Activated CD4-positive, alpha-beta memory T cell treated with anti-CD3 and anti-CD28 coated beads for 36 hours (primary cell): ENCODE data around the gene PLEKHA5. TPM values are rescaled to one million over a fixed set of nuclear protein-coding genes. Genes with fewer than 3 reads are reported as not detected.

Experiments
- CTCF ChIA-PET: fragments of 350-600 bp; sonication (Branson Sonifier 250); formaldehyde crosslinking; loops from one replicate; lab custom pipeline; 2021; ENCODE audit warnings: antibody characterized with exemption, inconsistent platforms; lab: Charles Lee
- POLR2A ChIA-PET: fragments of 350-600 bp; sonication (Branson Sonifier 250); formaldehyde crosslinking; loops from one replicate; lab custom pipeline; 2021; ENCODE audit warnings: antibody characterized with exemption; lab: Charles Lee
- DNase-seq: peaks from one replicate; pipeline ENCODE4 v3.0.0-alpha.2; 2020
- H3K27ac Mint-ChIP-seq: one replicate; pipeline ENCODE4 v1.8.0; 2021; ENCODE audit warnings: mixed read lengths
- H3K27me3 Mint-ChIP-seq: one replicate; pipeline ENCODE4 v1.8.0; 2021; ENCODE audit warnings: mixed read lengths
- H3K36me3 Mint-ChIP-seq: one replicate; pipeline ENCODE4 v1.8.0; 2021; ENCODE audit warnings: mixed read lengths
- H3K4me1 Mint-ChIP-seq: one replicate; pipeline ENCODE4 v1.8.0; 2021; ENCODE audit warnings: low read depth, mixed read lengths
- H3K4me3 Mint-ChIP-seq: one replicate; pipeline ENCODE4 v1.8.0; 2021; ENCODE audit warnings: mild to moderate bottlenecking, mixed read lengths
- H3K9me3 Mint-ChIP-seq: one replicate; pipeline ENCODE4 v1.8.0; 2021; ENCODE audit warnings: mixed read lengths
- intact Hi-C: fragments of 100-400 bp; cut with micrococcal nuclease; formaldehyde crosslinking; loops from one replicate; pipeline ENCODE4 v1.15.1; 2023
- total RNA-seq, 2 experiments: library from RNA; stranded (reverse); gene quantifications; one replicate each; pipeline ENCODE4 v1.2.3, GENCODE V29; 2021

The PLEKHA5 gene
- total RNA-seq, 2 experiments from 2014 or later, result 6.6 to 7.4 TPM

DNA sequence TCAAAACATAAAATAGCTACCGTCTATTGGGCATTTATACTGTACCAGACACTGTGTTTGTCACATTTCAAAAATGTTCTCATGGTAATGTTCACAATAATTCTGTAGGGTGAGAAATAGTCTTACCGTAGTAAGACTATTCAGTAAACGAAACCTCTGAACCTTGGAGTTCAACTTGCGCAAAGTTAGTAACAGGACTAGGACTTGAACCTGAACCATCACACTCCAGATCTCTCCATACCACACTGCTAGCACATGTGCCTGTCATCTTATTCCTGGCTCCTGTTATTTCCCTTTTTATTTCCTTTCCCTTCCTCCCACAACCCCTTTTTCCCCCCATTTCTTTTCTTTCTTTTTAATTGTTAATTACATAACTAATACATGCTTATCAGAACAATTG lies 65.4 kb downstream of the PLEKHA5 start:
- H3K27me3 Mint-ChIP-seq, result no peaks in the 10 kb centered on the region
- no peak for DNase-seq
- H3K9me3 Mint-ChIP-seq, result no peaks in the 10 kb centered on the region
- POLR2A ChIA-PET, result no interaction called here
- H3K4me1 Mint-ChIP-seq, result no peaks in the 10 kb centered on the region
- H3K36me3 Mint-ChIP-seq, result no peaks in the 10 kb centered on the region
- H3K27ac Mint-ChIP-seq, result no peak overlapping the region
- CTCF ChIA-PET, result interaction anchor here (2.4 kb wide), 1 partner anchor 9 kb away, joined by 11 read pairs; no protein-coding TSS in a partner anchor
- no peak overlapping the region for H3K4me3 Mint-ChIP-seq
- intact Hi-C loops, result no loop called here

- DNase-seq, result no peak
- H3K4me3 Mint-ChIP-seq, result no peak overlapping the region
- intact Hi-C loops, result no loop called here
- H3K4me1 Mint-ChIP-seq, result no peaks in the 10 kb centered on the region
- no peaks in the 10 kb centered on the region for H3K27me3 Mint-ChIP-seq
- no peak overlapping the region for H3K27ac Mint-ChIP-seq
- H3K36me3 Mint-ChIP-seq, result no peaks in the 10 kb centered on the region
- POLR2A ChIA-PET, result no interaction called here
- CTCF ChIA-PET, result interaction anchor here (2.4 kb wide), 1 partner anchor 11 kb away, joined by 11 read pairs; no protein-coding TSS in a partner anchor
- no peaks in the 10 kb centered on the region for H3K9me3 Mint-ChIP-seq
Measured at GRCh38 chr12:19196959-19197630, 67.6 kb downstream of the PLEKHA5 start.

GRCh38 chr12:19198272-19198671 lies 68.7 kb downstream of the PLEKHA5 start:
- intact Hi-C loops, result no loop called here
- H3K9me3 Mint-ChIP-seq, result no peaks in the 10 kb centered on the region
- no peaks in the 10 kb centered on the region for H3K36me3 Mint-ChIP-seq
- no peaks in the 10 kb centered on the region for H3K27me3 Mint-ChIP-seq
- peaks cover 2% of the 10 kb centered on the region for H3K4me1 Mint-ChIP-seq
- POLR2A ChIA-PET, result no interaction called here
- no peak overlapping the region for H3K4me3 Mint-ChIP-seq
- DNase-seq, result no peak
- H3K27ac Mint-ChIP-seq, result no peak overlapping the region
- CTCF ChIA-PET, result no interaction called here

- Mint-ChIP-seq H3K9me3 (no peaks in the 10 kb centered on the region), H3K4me3 (no peak overlapping the region), H3K27me3 (no peaks in the 10 kb centered on the region), H3K4me1 (peaks cover 4% of the 10 kb centered on the region), H3K27ac (no peak overlapping the region), H3K36me3 (no peaks in the 10 kb centered on the region)
- POLR2A ChIA-PET, result no interaction called here
- CTCF ChIA-PET, result interaction anchor here (2.0 kb wide), 1 partner anchor 13 kb away, joined by 10 read pairs; no protein-coding TSS in a partner anchor
- no peak for DNase-seq
- intact Hi-C loops, result no loop called here
Measured at GRCh38 chr12:19199332-19199731, 69.8 kb downstream of the PLEKHA5 start.

DNA sequence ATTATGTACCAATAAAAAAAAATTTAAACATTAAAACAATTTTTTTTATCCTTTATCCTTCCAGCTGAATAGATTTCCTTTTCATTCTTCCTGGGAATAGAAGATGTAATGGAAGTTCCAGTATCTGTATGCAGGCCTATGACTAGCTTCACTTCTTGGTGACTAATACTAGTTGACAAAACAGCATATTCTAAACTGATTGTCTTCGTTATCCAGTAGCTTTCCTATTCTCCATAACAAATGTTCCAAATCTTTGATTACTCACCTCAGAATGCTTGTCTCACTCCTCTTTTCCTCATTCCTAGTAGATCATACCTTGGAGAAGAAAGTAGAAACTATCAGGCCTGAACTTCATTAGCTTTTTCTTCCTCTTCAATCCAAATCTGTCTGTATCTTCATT lies 70.7 kb downstream of the PLEKHA5 start:
- H3K4me3 Mint-ChIP-seq, result no peak overlapping the region
- no peaks in the 10 kb centered on the region for H3K9me3 Mint-ChIP-seq
- POLR2A ChIA-PET, result no interaction called here
- no peak for DNase-seq
- CTCF ChIA-PET, result interaction anchor here (2.0 kb wide), 1 partner anchor 14 kb away, joined by 10 read pairs; no protein-coding TSS in a partner anchor
- H3K4me1 Mint-ChIP-seq, result peaks cover 4% of the 10 kb centered on the region
- no peaks in the 10 kb centered on the region for H3K36me3 Mint-ChIP-seq
- intact Hi-C loops, result no loop called here
- no peak overlapping the region for H3K27ac Mint-ChIP-seq
- H3K27me3 Mint-ChIP-seq, result no peaks in the 10 kb centered on the region

- H3K27ac Mint-ChIP-seq, result no peak overlapping the region
- H3K9me3 Mint-ChIP-seq, result no peaks in the 10 kb centered on the region
- no peaks in the 10 kb centered on the region for H3K36me3 Mint-ChIP-seq
- no peaks in the 10 kb centered on the region for H3K27me3 Mint-ChIP-seq
- ChIA-PET POLR2A (no interaction called here), CTCF (no interaction called here)
- intact Hi-C loops, result no loop called here
- no peak for DNase-seq
- no peak overlapping the region for H3K4me3 Mint-ChIP-seq
- peaks cover 4% of the 10 kb centered on the region for H3K4me1 Mint-ChIP-seq
Measured at GRCh38 chr12:19201661-19202060, 72.1 kb downstream of the PLEKHA5 start.

DNA sequence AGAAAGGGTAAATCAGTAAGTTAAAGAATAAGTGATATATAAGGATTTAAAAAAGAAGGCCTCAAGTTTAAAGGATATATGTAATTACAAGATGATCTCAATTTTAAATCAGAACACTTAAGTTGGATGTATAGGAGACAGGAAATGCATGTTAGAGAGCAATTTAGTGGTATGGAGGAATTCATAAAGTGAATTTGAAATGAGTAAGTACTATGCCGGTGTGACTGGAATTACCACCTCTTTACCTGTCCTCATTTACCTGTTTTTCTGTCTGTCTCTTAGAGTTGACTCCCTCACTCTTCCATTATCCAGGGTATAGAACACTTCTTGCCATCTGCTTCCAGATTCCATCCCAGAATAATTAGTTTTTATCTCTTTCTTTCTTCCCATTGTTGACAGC lies 73.5 kb downstream of the PLEKHA5 start:
- H3K4me3 Mint-ChIP-seq, result no peak overlapping the region
- POLR2A ChIA-PET, result no interaction called here
- H3K9me3 Mint-ChIP-seq, result no peaks in the 10 kb centered on the region
- intact Hi-C loops, result no loop called here
- H3K36me3 Mint-ChIP-seq, result no peaks in the 10 kb centered on the region
- H3K4me1 Mint-ChIP-seq, result peaks cover 4% of the 10 kb centered on the region
- CTCF ChIA-PET, result no interaction called here
- no peak overlapping the region for H3K27ac Mint-ChIP-seq
- DNase-seq, result no peak
- no peaks in the 10 kb centered on the region for H3K27me3 Mint-ChIP-seq

- Mint-ChIP-seq H3K9me3 (no peaks in the 10 kb centered on the region), H3K27me3 (no peaks in the 10 kb centered on the region), H3K4me3 (no peak overlapping the region), H3K27ac (no peak overlapping the region), H3K4me1 (peaks cover 4% of the 10 kb centered on the region), H3K36me3 (peaks cover 4% of the 10 kb centered on the region)
- intact Hi-C loops, result no loop called here
- ChIA-PET POLR2A (no interaction called here), CTCF (no interaction called here)
- no peak for DNase-seq
Measured at GRCh38 chr12:19203539-19204506, 74.3 kb downstream of the PLEKHA5 start.

DNA sequence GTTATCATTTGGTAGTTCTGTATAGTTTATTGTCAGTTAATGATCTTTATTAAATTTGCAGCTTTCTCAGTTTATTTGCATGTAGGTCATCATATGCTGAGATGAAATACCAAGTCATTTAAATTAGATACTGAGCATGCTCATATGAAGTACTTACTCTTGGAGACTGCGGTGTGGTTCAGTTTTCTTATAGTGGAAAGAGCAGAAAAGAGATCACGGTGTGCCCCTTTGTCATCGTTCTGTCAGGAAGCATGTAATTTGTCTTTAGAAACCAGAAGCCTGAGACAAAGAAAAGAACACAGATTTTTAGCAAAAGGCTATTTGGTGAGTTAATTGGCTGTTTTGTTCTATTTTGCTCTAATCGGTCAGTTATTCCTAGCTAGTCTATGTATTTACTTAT lies 75.6 kb downstream of the PLEKHA5 start:
- intact Hi-C loops, result no loop called here
- CTCF ChIA-PET, result no interaction called here

DNA sequence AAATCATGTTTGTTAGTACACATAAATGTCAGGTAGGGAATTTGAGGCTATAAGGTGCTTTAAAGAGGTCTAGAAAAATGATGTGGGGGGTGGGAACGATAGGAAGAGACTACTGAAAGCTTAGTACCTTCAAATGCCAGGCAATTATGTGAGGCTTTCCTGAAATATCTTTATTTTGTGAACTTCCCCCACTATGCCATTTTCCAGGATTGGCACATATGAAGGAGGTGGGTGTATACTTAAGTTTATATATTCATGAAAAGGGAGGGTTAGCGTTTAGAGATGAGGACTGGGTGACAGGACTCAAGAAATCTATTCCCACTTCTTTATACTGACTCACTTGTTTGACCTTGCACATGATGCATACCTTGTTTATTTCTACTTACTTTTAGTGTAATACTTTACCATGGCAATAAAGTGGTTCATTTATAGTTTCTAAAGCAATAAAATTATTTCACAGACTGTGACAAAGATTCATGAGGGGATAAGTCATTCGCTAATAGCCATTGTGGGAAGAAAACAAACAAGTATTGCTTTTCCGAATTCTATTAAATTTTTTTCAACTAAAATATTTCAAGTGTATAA lies 77.1 kb downstream of the PLEKHA5 start:
- ChIA-PET POLR2A (no interaction called here), CTCF (no interaction called here)
- DNase-seq, result no peak
- Mint-ChIP-seq H3K9me3 (peaks cover 5% of the 10 kb centered on the region), H3K36me3 (peaks cover 9% of the 10 kb centered on the region), H3K4me1 (peaks cover 4% of the 10 kb centered on the region), H3K4me3 (no peak overlapping the region), H3K27ac (no peak overlapping the region), H3K27me3 (no peaks in the 10 kb centered on the region)
- intact Hi-C loops, result no loop called here

More for the DNA sequence above, 75.6 kb downstream of the PLEKHA5 start:
- H3K27ac Mint-ChIP-seq, result no peak overlapping the region
- no peak overlapping the region for H3K4me3 Mint-ChIP-seq
- peaks cover 5% of the 10 kb centered on the region for H3K9me3 Mint-ChIP-seq
- no peak for DNase-seq
- no peaks in the 10 kb centered on the region for H3K27me3 Mint-ChIP-seq
- peaks cover 4% of the 10 kb centered on the region for H3K4me1 Mint-ChIP-seq
- POLR2A ChIA-PET, result no interaction called here
- peaks cover 9% of the 10 kb centered on the region for H3K36me3 Mint-ChIP-seq

DNA sequence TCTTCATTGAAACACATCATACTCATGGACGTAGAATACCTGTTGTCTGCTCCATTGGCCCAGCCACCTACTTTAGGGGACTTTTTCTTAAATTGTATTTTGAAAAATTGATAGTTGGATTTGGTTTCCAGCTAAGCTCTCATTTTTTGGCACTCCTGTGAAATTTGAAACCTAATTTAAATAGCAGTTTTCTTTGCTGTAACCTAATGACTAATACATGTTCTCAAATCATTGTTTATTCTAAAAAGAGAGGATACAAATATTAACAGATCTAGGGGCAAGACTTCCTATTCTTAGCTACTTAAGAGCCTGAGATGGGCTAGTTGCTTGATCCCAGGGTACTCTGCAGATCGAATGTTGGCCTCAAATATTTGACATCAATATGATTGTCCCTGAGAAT lies 78.9 kb downstream of the PLEKHA5 start:
- Mint-ChIP-seq H3K36me3 (peaks cover 9% of the 10 kb centered on the region), H3K4me1 (peaks cover under 1% of the 10 kb centered on the region), H3K4me3 (no peak overlapping the region), H3K27me3 (no peaks in the 10 kb centered on the region), H3K27ac (no peak overlapping the region), H3K9me3 (peaks cover 5% of the 10 kb centered on the region)
- intact Hi-C loops, result no loop called here
- DNase-seq, result no peak
- CTCF ChIA-PET, result no interaction called here
- POLR2A ChIA-PET, result no interaction called here

DNA sequence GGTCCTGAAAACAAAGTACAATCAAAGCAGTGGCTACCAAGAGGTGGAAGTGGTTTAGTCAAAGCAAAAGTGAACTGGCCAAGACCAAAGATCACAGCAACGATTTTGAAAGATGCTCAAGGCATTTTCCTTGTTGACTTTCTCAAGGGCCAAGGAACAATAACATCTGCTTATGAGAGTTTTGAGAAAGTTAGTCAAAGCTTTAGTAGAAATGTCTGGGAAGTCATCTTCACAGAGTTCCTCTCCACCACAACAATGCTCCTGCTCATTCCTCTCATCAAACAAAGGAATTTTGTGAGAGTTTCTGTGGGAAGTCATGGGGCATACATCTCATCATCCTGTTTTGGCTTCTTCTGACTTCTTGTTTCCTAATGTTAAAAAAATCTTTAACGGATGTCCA lies 80.1 kb downstream of the PLEKHA5 start:
- no peak for DNase-seq
- POLR2A ChIA-PET, result no interaction called here
- H3K9me3 Mint-ChIP-seq, result peaks cover 5% of the 10 kb centered on the region
- intact Hi-C loops, result no loop called here
- H3K4me3 Mint-ChIP-seq, result no peak overlapping the region
- H3K27me3 Mint-ChIP-seq, result no peaks in the 10 kb centered on the region
- no peaks in the 10 kb centered on the region for H3K4me1 Mint-ChIP-seq
- CTCF ChIA-PET, result no interaction called here
- H3K36me3 Mint-ChIP-seq, result peaks cover 9% of the 10 kb centered on the region
- no peak overlapping the region for H3K27ac Mint-ChIP-seq
